HepG2 (cell line): ENCODE data around the gene CRTAC1. TPM values are rescaled to one million over a fixed set of nuclear protein-coding genes. Genes with fewer than 3 reads are reported as not detected.

ENCODE experiments used
- AFF4 ChIP-seq: sonication (generic); formaldehyde crosslinking; IDR thresholded peaks from 2 replicates; pipeline ENCODE4 v1.4.0; 2020; ENCODE audit warnings: missing genetic modification reagents
- BCL6 ChIP-seq: IDR thresholded peaks from 2 replicates; pipeline ENCODE4 v1.6.1; 2016; ENCODE audit warnings: missing genetic modification reagents, missing compliant biosample characterization
- GPN1 ChIP-seq: sonication (generic); formaldehyde crosslinking; IDR thresholded peaks from 2 replicates; pipeline ENCODE4 v1.5.1; 2020; ENCODE audit warnings: missing genetic modification reagents, borderline replicate concordance
- HES4 ChIP-seq: sonication (generic); formaldehyde crosslinking; IDR thresholded peaks from 2 replicates; pipeline ENCODE4 v1.9.0; 2021; ENCODE audit warnings: mild to moderate bottlenecking, missing genetic modification reagents, borderline replicate concordance
- KDM6A ChIP-seq: IDR thresholded peaks from 2 replicates; pipeline ENCODE4 v1.6.1; 2016; ENCODE audit warnings: low read depth
- SNRNP70 ChIP-seq: fragments of 200-400 bp; formaldehyde crosslinking; IDR thresholded peaks from 2 replicates; pipeline ENCODE4 v1.6.1; 2017; ENCODE audit warnings: mild to moderate bottlenecking, low read depth, low read length, moderate library complexity
- ZNF816 ChIP-seq: sonication (generic); formaldehyde crosslinking; IDR thresholded peaks from 2 replicates; pipeline ENCODE4 v1.8.0; 2022; ENCODE audit warnings: missing genetic modification reagents, mild to moderate bottlenecking, borderline replicate concordance
- polyA plus RNA-seq, 8 experiments: library from polyadenylated mRNA; depleted of rRNA in 3 of 8; stranded (reverse) in 7 of 8; unstranded in 1 of 8; fragments of >200 nt; fragmentation: Illumina TruSeq in 4 of 8; extraction: Trizol in 4 of 8; gene quantifications; 2 replicates each; pipeline versions ENCODE4 v1.2.1 to v1.2.3, GENCODE V29; 2011 to 2016; ENCODE audit warnings: low read depth in 4 of 8, missing spikeins in 1 of 8, mixed read lengths in 1 of 8; ENCODE audit not compliant: insufficient read depth in 1 of 8
- total RNA-seq, 5 experiments: library from RNA; depleted of rRNA; stranded (reverse); fragments of >200 nt; fragmentation: Illumina TruSeq; extraction: Trizol; gene quantifications; 2 replicates each; pipeline ENCODE4 v1.2.3, GENCODE V29; 2016; ENCODE audit warnings: low read depth in 1 of 5
- TF ChIP-seq, protein P1 (sequence below): sonication (generic); formaldehyde crosslinking; IDR thresholded peaks from 2 replicates; pipeline ENCODE4 v1.4.0; 2020; ENCODE audit warnings: missing genetic modification reagents, mild to moderate bottlenecking, borderline replicate concordance
- TF ChIP-seq, protein P2 (sequence below): sonication (generic); formaldehyde crosslinking; IDR thresholded peaks from 2 replicates; pipeline ENCODE4 v1.4.0; 2020; ENCODE audit warnings: missing genetic modification reagents

Gene CRTAC1
- total and polyA plus RNA-seq, 2 of the 13 experiments (the other 11 are each of a cell fraction or from before 2014, with no cell fraction given), result not detected

- no peak for TF ChIP-seq AFF4 (CRISPR knock-in tag)
- TF ChIP-seq, protein P1, sequence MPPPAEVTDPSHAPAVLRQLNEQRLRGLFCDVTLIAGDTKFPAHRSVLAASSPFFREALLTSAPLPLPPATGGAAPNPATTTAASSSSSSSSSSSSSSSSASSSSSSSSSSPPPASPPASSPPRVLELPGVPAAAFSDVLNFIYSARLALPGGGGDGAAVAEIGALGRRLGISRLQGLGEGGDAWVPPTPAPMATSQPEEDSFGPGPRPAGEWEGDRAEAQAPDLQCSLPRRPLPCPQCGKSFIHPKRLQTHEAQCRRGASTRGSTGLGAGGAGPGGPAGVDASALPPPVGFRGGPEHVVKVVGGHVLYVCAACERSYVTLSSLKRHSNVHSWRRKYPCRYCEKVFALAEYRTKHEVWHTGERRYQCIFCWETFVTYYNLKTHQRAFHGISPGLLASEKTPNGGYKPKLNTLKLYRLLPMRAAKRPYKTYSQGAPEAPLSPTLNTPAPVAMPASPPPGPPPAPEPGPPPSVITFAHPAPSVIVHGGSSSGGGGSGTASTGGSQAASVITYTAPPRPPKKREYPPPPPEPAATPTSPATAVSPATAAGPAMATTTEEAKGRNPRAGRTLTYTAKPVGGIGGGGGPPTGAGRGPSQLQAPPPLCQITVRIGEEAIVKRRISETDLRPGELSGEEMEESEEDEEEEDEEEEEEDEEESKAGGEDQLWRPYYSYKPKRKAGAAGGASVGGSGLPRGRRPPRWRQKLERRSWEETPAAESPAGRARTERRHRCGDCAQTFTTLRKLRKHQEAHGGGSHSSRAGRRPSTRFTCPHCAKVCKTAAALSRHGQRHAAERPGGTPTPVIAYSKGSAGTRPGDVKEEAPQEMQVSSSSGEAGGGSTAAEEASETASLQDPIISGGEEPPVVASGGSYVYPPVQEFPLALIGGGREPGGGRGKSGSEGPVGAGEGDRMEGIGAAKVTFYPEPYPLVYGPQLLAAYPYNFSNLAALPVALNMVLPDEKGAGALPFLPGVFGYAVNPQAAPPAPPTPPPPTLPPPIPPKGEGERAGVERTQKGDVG, result no peak
- TF ChIP-seq BCL6, result no peak
- TF ChIP-seq SNRNP70, result no peak
- no peak for TF ChIP-seq GPN1
- TF ChIP-seq, protein P2, sequence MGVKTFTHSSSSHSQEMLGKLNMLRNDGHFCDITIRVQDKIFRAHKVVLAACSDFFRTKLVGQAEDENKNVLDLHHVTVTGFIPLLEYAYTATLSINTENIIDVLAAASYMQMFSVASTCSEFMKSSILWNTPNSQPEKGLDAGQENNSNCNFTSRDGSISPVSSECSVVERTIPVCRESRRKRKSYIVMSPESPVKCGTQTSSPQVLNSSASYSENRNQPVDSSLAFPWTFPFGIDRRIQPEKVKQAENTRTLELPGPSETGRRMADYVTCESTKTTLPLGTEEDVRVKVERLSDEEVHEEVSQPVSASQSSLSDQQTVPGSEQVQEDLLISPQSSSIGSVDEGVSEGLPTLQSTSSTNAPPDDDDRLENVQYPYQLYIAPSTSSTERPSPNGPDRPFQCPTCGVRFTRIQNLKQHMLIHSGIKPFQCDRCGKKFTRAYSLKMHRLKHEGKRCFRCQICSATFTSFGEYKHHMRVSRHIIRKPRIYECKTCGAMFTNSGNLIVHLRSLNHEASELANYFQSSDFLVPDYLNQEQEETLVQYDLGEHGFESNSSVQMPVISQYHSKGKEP (CRISPR knock-in tag), result no peak
- no peak for TF ChIP-seq ZNF816 (CRISPR knock-in tag)
- no peak for TF ChIP-seq HES4
- TF ChIP-seq KDM6A (CRISPR knock-in tag), result no peak
- TF ChIP-seq, all 625 proteins: peak for 0
Measured at GRCh38 chr10:98031440-98031839, 1.0 kb upstream of the CRTAC1 start (continued).
